Left cardiac atrium (tissue), 4 donors: Measurements from ENCODE around the gene PTPRS. TPM values are rescaled to one million over a fixed set of nuclear protein-coding genes. Genes with fewer than 3 reads are reported as not detected.

Experiments used
- ATAC-seq, 2 donors: fragments of 200-7000 bp; cut with Tn5 transposase; one replicate each; pipeline ENCODE4 v1.9.1; 2020; ENCODE audit warnings: mild to moderate bottlenecking in 2 of 2, moderate library complexity in 2 of 2
- DNase-seq: peaks from one replicate; pipeline ENCODE4 v3.0.0-alpha.2; 2020
- intact Hi-C, 2 donors: fragments of 100-400 bp; cut with DNase I; formaldehyde crosslinking; loops; one replicate each; pipeline versions ENCODE4 v1.14.1 to v1.15.1; 2022 to 2023
- total RNA-seq, 2 donors: library from RNA; stranded (reverse); fragmentation: NEBNext Ultra II Directional; extraction: Animal tissue kit (Norgen Biotek cat#: 25700); gene quantifications; one replicate each; pipeline ENCODE4 v1.2.1, GENCODE V29; 2021
- donor health status: DM: no; HTN: yes; CAD: no.
- donor health status: DM: no; HTN: yes; CAD: no; lungs with severe emphysema.
- donor health status: DM: yes; HTN: yes; CAD: no.
- donor health status: Dilated cardiomyopathy.

PTPRS gene
- total RNA-seq, 2 donors from 2014 or later = 95.6 to 130 TPM

- no peak for DNase-seq
- ATAC-seq = no peak
- intact Hi-C loops = no loop called here
These were observed 24.5 kb downstream of the PTPRS start for GRCh38 chr19:5316138-5316537.

- ATAC-seq (no peak), DNase-seq (no peak)
- intact Hi-C loops = no loop called here
These were observed 25.7 kb downstream of the PTPRS start for GRCh38 chr19:5314907-5315298.

GRCh38 chr19:5314012-5314906, 26.4 kb downstream of the PTPRS start:
- no peak for ATAC-seq
- intact Hi-C loops = no loop called here
- no peak for DNase-seq

GRCh38 chr19:5313307-5313706, 27.3 kb downstream of the PTPRS start:
- intact Hi-C loops = no loop called here
- ATAC-seq (no peak), DNase-seq (no peak)

- no peak for DNase-seq
These were observed 28.6 kb downstream of the PTPRS start for GRCh38 chr19:5312058-5312457.

GRCh38 chr19:5309438-5310204, 31.0 kb downstream of the PTPRS start:
- DNase-seq (no peak), ATAC-seq (peak; percentile 7 to 11)
- intact Hi-C loops = no loop called here

More at GRCh38 chr19:5312058-5312457, 28.6 kb downstream of the PTPRS start:
- intact Hi-C loops = no loop called here
- ATAC-seq = no peak

- intact Hi-C loops = no loop called here
- ATAC-seq = peak; percentile 92
- DNase-seq = peak; percentile 76
These were observed 31.9 kb downstream of the PTPRS start for GRCh38 chr19:5308451-5309437.

- intact Hi-C loops = no loop called here
- ATAC-seq = no peak
- DNase-seq = no peak
These were observed 33.0 kb downstream of the PTPRS start for GRCh38 chr19:5307655-5308054.

- intact Hi-C loops = no loop called here
- no peak for ATAC-seq
- no peak for DNase-seq
These were observed 35.4 kb downstream of the PTPRS start for GRCh38 chr19:5305163-5305562.

- intact Hi-C loops = no loop called here
- DNase-seq (no peak), ATAC-seq (no peak)
These were observed 36.1 kb downstream of the PTPRS start for GRCh38 chr19:5304486-5304885.

GRCh38 chr19:5303208-5303607, 37.4 kb downstream of the PTPRS start:
- ATAC-seq (no peak), DNase-seq (no peak)
- intact Hi-C loops = no loop called here

- ATAC-seq = no peak
- DNase-seq = no peak
- intact Hi-C loops = no loop called here
These were observed 38.2 kb downstream of the PTPRS start for GRCh38 chr19:5302396-5302795.

GRCh38 chr19:5299137-5299536, 41.5 kb downstream of the PTPRS start:
- ATAC-seq (no peak), DNase-seq (no peak)
- intact Hi-C loops = no loop called here

GRCh38 chr19:5298471-5298901, 42.1 kb downstream of the PTPRS start:
- ATAC-seq = no peak
- no peak for DNase-seq
- intact Hi-C loops = no loop called here

GRCh38 chr19:5297272-5297669, 43.3 kb downstream of the PTPRS start:
- no peak for ATAC-seq

GRCh38 chr19:5296457-5297271, 43.9 kb downstream of the PTPRS start:
- DNase-seq = no peak
- intact Hi-C loops = no loop called here
- ATAC-seq = no peak

More at GRCh38 chr19:5297272-5297669, 43.3 kb downstream of the PTPRS start:
- DNase-seq = no peak
- intact Hi-C loops = no loop called here

- DNase-seq = no peak
- ATAC-seq = no peak
- intact Hi-C loops = no loop called here
These were observed 44.6 kb downstream of the PTPRS start for GRCh38 chr19:5296021-5296420.

- no peak for DNase-seq
- intact Hi-C loops = no loop called here
These were observed 46.0 kb downstream of the PTPRS start for GRCh38 chr19:5294403-5295160.

More at GRCh38 chr19:5294403-5295160, 46.0 kb downstream of the PTPRS start:
- ATAC-seq = no peak
